H1 (cell line): ENCODE results near the gene MIEF2. TPM values are rescaled to one million over a fixed set of nuclear protein-coding genes. Genes with fewer than 3 reads are reported as not detected.

Experiments
- CTCF ChIA-PET: fragments of 300-600 bp; sonication (Branson Sonifier 250); formaldehyde crosslinking; loops from one replicate; lab custom pipeline; 2021; ENCODE audit not compliant: partially characterized antibody; lab: Charles Lee
- POLR2A ChIA-PET: fragments of 300-600 bp; sonication (Branson Sonifier 250); formaldehyde crosslinking; loops from one replicate; lab custom pipeline; 2021; ENCODE audit warnings: inconsistent platforms; ENCODE audit not compliant: partially characterized antibody; lab: Charles Lee
- DNase-seq, 2 experiments: peaks; one replicate each; pipeline versions ENCODE4 v3.0.0 to v3.0.0-alpha.2; 2010 to 2022; ENCODE audit warnings: low spot score in 2 of 2, low read depth in 1 of 2, mixed read lengths in 1 of 2
- FAIRE-seq: peaks from 2 replicates; lab custom pipeline; 2011; peaks lifted over from hg19 to GRCh38; lab: Jason Lieb, UNC
- H2AFZ ChIP-seq: 2 replicates; pipeline ENCODE4 v1.8.1; 2012; ENCODE audit warnings: low read length, inconsistent platforms
- H2AK5ac ChIP-seq: 2 replicates; pipeline ENCODE4 v1.6.1; 2013; ENCODE audit warnings: low read depth, low read length
- H2BK120ac ChIP-seq: replicated peaks from 2 replicates; pipeline ENCODE3; 2013; ENCODE audit warnings: low read depth, low read length, inconsistent platforms
- H2BK12ac ChIP-seq: 2 replicates; pipeline ENCODE4 v1.6.1; 2013; ENCODE audit warnings: low read depth, low read length
- H2BK15ac ChIP-seq: 2 replicates; pipeline ENCODE4 v1.6.1; 2013; ENCODE audit warnings: low read length
- H2BK20ac ChIP-seq: 2 replicates; pipeline ENCODE4 v1.6.1; 2013; ENCODE audit warnings: low read length
- H2BK5ac ChIP-seq: 2 replicates; pipeline ENCODE4 v1.6.1; 2013; ENCODE audit warnings: low read depth, low read length
- H3K14ac ChIP-seq: 2 replicates; pipeline ENCODE4 v1.6.1; 2013; ENCODE audit warnings: inconsistent platforms; ENCODE audit not compliant: insufficient read length
- H3K18ac ChIP-seq: 2 replicates; pipeline ENCODE4 v1.6.1; 2013; ENCODE audit warnings: low read length; ENCODE audit errors: extremely low read depth
- H3K23ac ChIP-seq: 2 replicates; pipeline ENCODE4 v1.6.1; 2013; ENCODE audit warnings: inconsistent platforms; ENCODE audit not compliant: insufficient read length
- H3K23me2 ChIP-seq: 2 replicates; pipeline ENCODE4 v1.6.1; 2013; ENCODE audit warnings: low read depth, low read length
- H3K27ac ChIP-seq: 2 replicates; pipeline ENCODE4 v1.6.1; 2011; ENCODE audit warnings: low read depth, low read length, inconsistent platforms
- H3K27me3 ChIP-seq, 4 experiments: replicated peaks in 1 of 4; 1 replicate in 1 of 4; 2 replicates in 3 of 4; pipeline versions ENCODE4 v1.6.1 to v1.8.1; 2011 to 2013; ENCODE audit warnings: low read length in 3 of 4, mild to moderate bottlenecking in 3 of 4, inconsistent platforms in 2 of 4, mixed read lengths in 2 of 4, moderate library complexity in 1 of 4; ENCODE audit not compliant: control insufficient read depth in 3 of 4, insufficient read depth in 3 of 4; ENCODE audit errors: extremely low read depth in 1 of 4
- H3K36me3 ChIP-seq, 4 experiments: 2 replicates each; pipeline versions ENCODE4 v1.6.1 to v1.8.1; 2011 to 2013; ENCODE audit warnings: mild to moderate bottlenecking in 4 of 4, low read length in 3 of 4, moderate library complexity in 2 of 4, control low read depth in 1 of 4, inconsistent platforms in 1 of 4; ENCODE audit not compliant: insufficient read depth in 4 of 4, control insufficient read depth in 2 of 4
- H3K4ac ChIP-seq: replicated peaks from 2 replicates; pipeline ENCODE3; 2013; ENCODE audit warnings: low read length, low read depth, mixed read lengths, inconsistent platforms; ENCODE audit not compliant: insufficient read length
- H3K4me1 ChIP-seq, 4 experiments: replicated peaks in 1 of 4; 1 replicate in 1 of 4; 2 replicates in 3 of 4; pipeline versions ENCODE4 v1.6.1 to v1.8.1; 2011 to 2013; ENCODE audit warnings: low read length in 3 of 4, inconsistent platforms in 2 of 4, mixed read lengths in 1 of 4; ENCODE audit not compliant: insufficient read depth in 4 of 4, control insufficient read depth in 3 of 4
- H3K4me2 ChIP-seq, 2 experiments: 2 replicates each; pipeline versions ENCODE4 v1.6.1 to v1.8.1; 2011 to 2013; ENCODE audit warnings: low read depth in 2 of 2, low read length in 2 of 2, control low read depth in 1 of 2, inconsistent platforms in 1 of 2, mild to moderate bottlenecking in 1 of 2; ENCODE audit not compliant: insufficient read depth in 1 of 2
- H3K4me3 ChIP-seq, 4 experiments: fragments of 200-600, 300-600 bp in 1 of 4; sonication (generic), shearing (Covaris generic), sonication (Bioruptor Twin) in 1 of 4; 2 replicates each; pipeline versions ENCODE4 v1.5.1 to v1.8.1; 2011 to 2016; ENCODE audit warnings: low read length in 4 of 4, low read depth in 3 of 4, control low read depth in 2 of 4, inconsistent platforms in 2 of 4, mild to moderate bottlenecking in 2 of 4, mixed read lengths in 1 of 4, moderate library complexity in 1 of 4; ENCODE audit not compliant: insufficient read depth in 2 of 4; ENCODE audit errors: extremely low read depth in 1 of 4
- H3K56ac ChIP-seq: replicated peaks from 2 replicates; pipeline ENCODE3; 2013; ENCODE audit warnings: low read depth, mild to moderate bottlenecking, mixed read lengths, low read length, inconsistent platforms; ENCODE audit not compliant: insufficient read length
- H3K79me1 ChIP-seq: 2 replicates; pipeline ENCODE4 v1.6.1; 2013; ENCODE audit warnings: low read depth, low read length, control low read depth
- H3K79me2 ChIP-seq, 2 experiments: 2 replicates each; pipeline versions ENCODE4 v1.6.1 to v1.8.1; 2012 to 2013; ENCODE audit warnings: low read length in 2 of 2, mild to moderate bottlenecking in 2 of 2, inconsistent platforms in 1 of 2; ENCODE audit not compliant: insufficient read depth in 2 of 2, control insufficient read depth in 1 of 2
- H3K9ac ChIP-seq, 4 experiments: replicated peaks in 1 of 4; 1 replicate in 1 of 4; 2 replicates in 3 of 4; pipeline versions ENCODE4 v1.6.1 to v1.8.1; 2011 to 2013; ENCODE audit warnings: low read depth in 3 of 4, low read length in 3 of 4, control low read depth in 2 of 4, mild to moderate bottlenecking in 2 of 4, moderate library complexity in 2 of 4, inconsistent platforms in 1 of 4; ENCODE audit errors: extremely low read depth in 1 of 4
- H3K9me3 ChIP-seq, 2 experiments: 2 replicates each; pipeline versions ENCODE4 v1.6.1 to v1.8.1; 2012 to 2013; ENCODE audit warnings: mild to moderate bottlenecking in 2 of 2, moderate library complexity in 2 of 2, control low read depth in 1 of 2, inconsistent platforms in 1 of 2, low read depth in 1 of 2, low read length in 1 of 2, mixed read lengths in 1 of 2; ENCODE audit not compliant: insufficient read depth in 2 of 2
- H4K20me1 ChIP-seq, 2 experiments: replicated peaks in 1 of 2; 2 replicates each; pipeline versions ENCODE3 to v1.8.1; 2011 to 2013; ENCODE audit warnings: inconsistent platforms in 2 of 2, low read length in 2 of 2, mild to moderate bottlenecking in 1 of 2; ENCODE audit not compliant: insufficient read depth in 2 of 2, control insufficient read depth in 1 of 2
- H4K5ac ChIP-seq: 2 replicates; pipeline ENCODE4 v1.6.1; 2013; ENCODE audit warnings: low read length, low read depth, mixed read lengths, inconsistent platforms; ENCODE audit not compliant: insufficient read length
- H4K8ac ChIP-seq: 2 replicates; pipeline ENCODE4 v1.8.0; 2013; ENCODE audit warnings: mild to moderate bottlenecking, moderate library complexity, low read length, inconsistent platforms; ENCODE audit not compliant: insufficient read depth; ENCODE audit errors: extremely low read depth
- H4K91ac ChIP-seq: replicated peaks from 2 replicates; pipeline ENCODE3; 2013; ENCODE audit warnings: low read length, mixed read lengths, inconsistent platforms; ENCODE audit not compliant: insufficient read length
- CBX8 ChIP-seq: fragments of 300-800, 300-1000 bp; sonication (generic); IDR thresholded peaks from 2 replicates; pipeline ENCODE4 v1.7.1; 2016; ENCODE audit warnings: low read depth, low read length, borderline replicate concordance
- CTBP2 ChIP-seq: IDR thresholded peaks from 2 replicates; pipeline ENCODE4 v1.7.0; 2011; ENCODE audit warnings: borderline replicate concordance, mild to moderate bottlenecking, moderate library complexity, mixed read lengths, low read length; ENCODE audit not compliant: insufficient read depth, insufficient read length
- HDAC2 ChIP-seq, 2 experiments: fragments of 300-600 bp in 1 of 2; sonication (generic) in 1 of 2; IDR thresholded peaks; 2 replicates each; pipeline ENCODE4 v1.6.1; 2011 to 2012; ENCODE audit warnings: low read depth in 2 of 2, low read length in 2 of 2, mild to moderate bottlenecking in 2 of 2, moderate library complexity in 2 of 2, borderline replicate concordance in 1 of 2, inconsistent platforms in 1 of 2
- HDAC6 ChIP-seq: IDR thresholded peaks from one replicate; pipeline ENCODE4 v1.7.1; 2012; ENCODE audit warnings: low read depth, mild to moderate bottlenecking, inconsistent platforms, low read length, moderate library complexity
- JUN ChIP-seq: IDR thresholded peaks from 2 replicates; pipeline ENCODE4 v1.6.1; 2011; ENCODE audit warnings: low read depth, mild to moderate bottlenecking, improper control_type of control experiment, low read length
- KDM5A ChIP-seq: fragments of 200-600 bp; IDR thresholded peaks from 2 replicates; pipeline ENCODE4 v1.7.1; 2012; ENCODE audit warnings: mild to moderate bottlenecking, low read length, inconsistent platforms, mixed read lengths
- POLR2A ChIP-seq, 2 experiments: IDR thresholded peaks; 1 replicate in 1 of 2; 2 replicates in 1 of 2; pipeline ENCODE4 v1.6.1; 2011; ENCODE audit warnings: low read depth in 2 of 2, low read length in 2 of 2, mild to moderate bottlenecking in 2 of 2; ENCODE audit errors: control extremely low read depth in 1 of 2
- RXRA ChIP-seq: IDR thresholded peaks from 2 replicates; pipeline ENCODE4 v1.6.1; 2011; ENCODE audit warnings: low read depth, mild to moderate bottlenecking, low read length, moderate library complexity; ENCODE audit not compliant: insufficient read depth
- SIN3A ChIP-seq, 2 experiments: IDR thresholded peaks in 1 of 2; conservative IDR thresholded peaks in 1 of 2; 2 replicates each; pipeline ENCODE4 v1.6.1; 2011 to 2012; ENCODE audit warnings: low read length in 2 of 2, improper control_type of control experiment in 1 of 2, low read depth in 1 of 2, mild to moderate bottlenecking in 1 of 2
- TAF1 ChIP-seq: IDR thresholded peaks from 2 replicates; pipeline ENCODE4 v1.6.1; 2011; ENCODE audit warnings: mild to moderate bottlenecking, low read depth, low read length
- TCF12 ChIP-seq: IDR thresholded peaks from 2 replicates; pipeline ENCODE4 v1.6.1; 2011; ENCODE audit warnings: low read depth, mild to moderate bottlenecking, low read length
- USF2 ChIP-seq: IDR thresholded peaks from 2 replicates; pipeline ENCODE4 v1.6.1; 2011; ENCODE audit warnings: low read length, improper control_type of control experiment
- ZNF274 ChIP-seq: IDR thresholded peaks from 2 replicates; pipeline ENCODE4 v1.7.0; 2012; ENCODE audit warnings: low read length, borderline replicate concordance; ENCODE audit errors: extremely low read depth
- WGBS, 2 experiments: shearing (Covaris generic) in 1 of 2; methylation state at CpG; one replicate each; pipeline versions ENCODE4 v1.1.6 to v1.1.7; 2013 to 2015; ENCODE audit warnings: low lambda C conversion rate in 2 of 2, mixed read lengths in 2 of 2, inconsistent platforms in 1 of 2, low coverage in 1 of 2, missing lambda C conversion rate in 1 of 2; ENCODE audit not compliant: insufficient replicate concordance in 2 of 2, insufficient coverage in 1 of 2, insufficient read length in 1 of 2; ENCODE audit errors: extremely low coverage in 1 of 2, missing lambda C conversion rate in 1 of 2; 5-methylcytosine and 5-hydroxymethylcytosine counted together
- polyA plus RNA-seq, 7 experiments: library from polyadenylated mRNA; depleted of rRNA in 3 of 7; stranded (reverse) in 5 of 7; unstranded in 2 of 7; fragments of >200 nt in 5 of 7; fragments of 200-250 nt in 2 of 7; gene quantifications; 1 replicate in 5 of 7; 2 replicates in 1 of 7; 4 replicates in 1 of 7; pipeline versions ENCODE4 v1.2.1 to v1.2.3, GENCODE V29; 2011 to 2013; ENCODE audit warnings: missing spikeins in 2 of 7, mixed read lengths in 2 of 7
- total RNA-seq: library from RNA; stranded (reverse); fragmentation: NEBNext Ultra II Directional; extraction: Animal tissue kit (Norgen Biotek cat#: 25700); gene quantifications from 2 replicates; pipeline ENCODE4 v1.2.1, GENCODE V29; 2021

MIEF2 gene
- total and polyA plus RNA-seq, 2 of the 8 experiments (the other 6 are each of a cell fraction or from before 2014, with no cell fraction given), result 9.9 to 24.9 TPM

- POLR2A ChIA-PET, result interaction anchor here (1.0 to 1.3 kb wide), 2 partner anchors 10 to 21 kb away, joined by 4 read pairs; no protein-coding TSS in a partner anchor
- no peak for FAIRE-seq
- H2AFZ ChIP-seq, result no peak overlapping the region
- TF ChIP-seq USF2 (no peak), POLR2A (IDR thresholded peaks at IDR 0.05; ENCODE audit: control extremely low read depth in 1 of 2, low read depth in 2 of 2, low read length in 2 of 2) (no peak), JUN (no peak), TCF12 (no peak), CTBP2 (no peak), HDAC2 (IDR thresholded peaks at IDR 0.05; ENCODE audit: borderline replicate concordance in 1 of 2, low read depth in 2 of 2, low read length in 2 of 2) (no peak), CBX8 (no peak), KDM5A (no peak), ZNF274 (no peak), RXRA (no peak), TAF1 (no peak), HDAC6 (no peak), SIN3A (conservative IDR thresholded peaks at IDR 0.05 in 1 of 2, IDR thresholded peaks at IDR 0.05 in 1 of 2; ENCODE audit: low read depth in 1 of 2, low read length in 2 of 2) (no peak)
These were observed 8.3 kb upstream of the MIEF2 start for GRCh38 chr17:18252160-18252559.

More at GRCh38 chr17:18252160-18252559, 8.3 kb upstream of the MIEF2 start:
- H3K23ac ChIP-seq, result no peak overlapping the region
- no peak overlapping the region for H3K4me3 ChIP-seq
- peaks cover 0 to 18% of the 10 kb centered on the region in 2 experiments; a peak in 1 of 4 replicates for H3K79me2 ChIP-seq
- H3K27ac ChIP-seq, result no peak overlapping the region
- no peak overlapping the region for H2BK12ac ChIP-seq
- peaks cover under 1% of the 10 kb centered on the region; the same call in 1 of the 2 replicates for H3K23me2 ChIP-seq
- peaks cover 9% of the 10 kb centered on the region for H3K79me1 ChIP-seq
- H3K18ac ChIP-seq, result no peak overlapping the region
- no peak overlapping the region for H4K91ac ChIP-seq
- H3K4me1 ChIP-seq, result peaks cover 0 to 18% (median 8%) of the 10 kb centered on the region in 4 experiments; a peak in 5 of 7 replicates
- H4K8ac ChIP-seq, result no peak overlapping the region
- no peak overlapping the region for H3K56ac ChIP-seq
- H4K20me1 ChIP-seq, result peaks cover 11 to 18% of the 10 kb centered on the region in 2 experiments
- H4K5ac ChIP-seq, result no peak overlapping the region
- DNase-seq, result no peak
- H3K4me2 ChIP-seq, result no peak overlapping the region
- H3K27me3 ChIP-seq, result no peaks in the 10 kb centered on the region
- no peak overlapping the region for H2BK5ac ChIP-seq
- H2BK120ac ChIP-seq, result no peak overlapping the region
- H3K4ac ChIP-seq, result no peak overlapping the region
- H3K14ac ChIP-seq, result no peak overlapping the region
- H3K9me3 ChIP-seq, result no peaks in the 10 kb centered on the region
- no peak overlapping the region for H2AK5ac ChIP-seq
- H3K9ac ChIP-seq, result no peak overlapping the region
- CTCF ChIA-PET, result interaction anchor here (1.6 kb wide), 1 partner anchor 33 kb away, joined by 4 read pairs; no protein-coding TSS in a partner anchor
- H2BK15ac ChIP-seq, result no peak overlapping the region
- WGBS, 2 experiments, result 97% methylated on average over 5 of the region's 5 CpGs; no CpG with 5 or more reads in 1 of the 2 experiments
- H3K36me3 ChIP-seq, result peaks cover 38 to 64% (median 57%) of the 10 kb centered on the region in 4 experiments
- no peak overlapping the region for H2BK20ac ChIP-seq
